ENCODE data around the gene PELI3. TPM values are rescaled to one million over a fixed set of nuclear protein-coding genes. Genes with fewer than 3 reads are reported as not detected.
"Not testable (repeated sequence)": the region's sequence is repeated elsewhere in the genome, so short reads cannot be mapped to it uniquely, and the experiment has no call there.

The PELI3 gene
- total RNA-seq, 2 experiments from 2014 or later: 5.1 to 5.8 TPM

DNA sequence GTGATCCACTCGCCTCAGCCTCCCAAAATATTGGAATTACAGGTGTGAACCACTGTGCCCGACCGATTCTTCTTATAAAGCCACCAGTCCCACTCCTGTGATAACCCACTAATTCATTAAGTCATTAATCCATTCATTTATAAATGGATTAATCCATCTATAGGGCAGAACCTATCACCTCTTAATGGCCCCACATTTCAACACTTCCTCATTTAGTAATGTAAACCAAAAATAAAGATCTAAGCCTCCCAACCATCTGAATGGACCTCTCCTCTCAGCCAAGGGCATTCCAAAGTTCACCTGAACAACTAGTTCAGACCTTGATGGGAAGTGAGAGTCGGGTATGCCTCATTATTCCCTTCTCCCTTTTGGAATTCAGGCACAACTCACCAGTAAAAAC lies 18.2 kb upstream of the PELI3 start:
- no peaks in the 10 kb centered on the region for H3K4me1 Mint-ChIP-seq (ENCODE audit: low read depth)
- ChIA-PET POLR2A (no interaction called here), CTCF (interaction anchor here (2.1 kb wide), 1 partner anchor 10 kb away, joined by 7 read pairs; the partner anchor contains the start of gene MRPL11)
- DNase-seq (no peak), ATAC-seq (no peak)
- H3K36me3 Mint-ChIP-seq (ENCODE audit: low read depth): no peaks in the 10 kb centered on the region
- H3K27ac Mint-ChIP-seq: no peak overlapping the region
- peaks cover 3% of the 10 kb centered on the region for H3K27me3 Mint-ChIP-seq (ENCODE audit: low read depth)
- H3K4me3 Mint-ChIP-seq: no peak overlapping the region
- H3K9me3 Mint-ChIP-seq (ENCODE audit: insufficient read depth): peaks cover 5% of the 10 kb centered on the region

DNA sequence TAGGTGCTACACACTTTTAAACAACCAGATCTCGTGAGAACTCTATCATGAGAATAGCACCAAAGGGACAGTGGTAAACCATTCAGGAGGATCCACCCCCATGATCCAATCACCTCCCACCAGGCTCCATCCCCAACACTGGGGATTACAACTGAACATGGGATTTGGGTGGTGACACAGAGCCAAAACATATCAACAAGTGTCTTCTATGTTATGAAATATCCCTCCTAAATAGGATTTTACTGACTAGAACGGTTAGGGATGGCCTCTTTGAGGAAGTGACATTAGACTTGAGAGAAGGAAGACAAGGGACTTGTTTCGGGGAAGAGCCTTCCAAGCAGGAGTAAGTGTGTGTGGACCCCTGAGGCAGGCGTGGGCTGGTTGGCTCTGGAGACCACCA lies 16.1 kb upstream of the PELI3 start:
- no peak for DNase-seq
- ATAC-seq: no peak
- ChIA-PET POLR2A (no interaction called here), CTCF (no interaction called here)
- H3K9me3 Mint-ChIP-seq (ENCODE audit: insufficient read depth): no peaks in the 10 kb centered on the region
- no peak overlapping the region for H3K4me3 Mint-ChIP-seq
- peaks cover 16% of the 10 kb centered on the region for H3K4me1 Mint-ChIP-seq (ENCODE audit: low read depth)
- H3K36me3 Mint-ChIP-seq (ENCODE audit: low read depth): no peaks in the 10 kb centered on the region
- H3K27ac Mint-ChIP-seq: no peak overlapping the region
- H3K27me3 Mint-ChIP-seq (ENCODE audit: low read depth): peaks cover 3% of the 10 kb centered on the region

DNA sequence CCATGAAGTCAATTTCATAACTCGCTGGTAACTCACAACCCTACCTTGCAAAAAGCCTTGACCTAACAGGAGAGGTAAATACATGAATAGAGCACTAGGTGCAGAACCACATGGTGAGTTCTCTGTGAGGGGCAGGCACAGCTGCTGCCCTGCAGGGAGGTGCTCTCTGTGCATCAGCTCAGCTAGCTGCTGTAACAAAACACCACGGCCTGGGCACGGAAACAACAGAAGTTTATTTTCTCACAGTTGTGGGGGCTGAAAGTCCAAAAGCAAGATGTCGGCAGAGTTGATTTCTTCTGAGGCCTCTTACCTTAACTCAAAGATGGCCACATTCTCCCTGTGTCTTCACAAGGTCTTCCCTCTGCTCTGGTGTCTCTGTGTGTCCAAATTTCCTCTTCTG lies 15.0 kb upstream of the PELI3 start:
- no peaks in the 10 kb centered on the region for H3K36me3 Mint-ChIP-seq (ENCODE audit: low read depth)

DNA sequence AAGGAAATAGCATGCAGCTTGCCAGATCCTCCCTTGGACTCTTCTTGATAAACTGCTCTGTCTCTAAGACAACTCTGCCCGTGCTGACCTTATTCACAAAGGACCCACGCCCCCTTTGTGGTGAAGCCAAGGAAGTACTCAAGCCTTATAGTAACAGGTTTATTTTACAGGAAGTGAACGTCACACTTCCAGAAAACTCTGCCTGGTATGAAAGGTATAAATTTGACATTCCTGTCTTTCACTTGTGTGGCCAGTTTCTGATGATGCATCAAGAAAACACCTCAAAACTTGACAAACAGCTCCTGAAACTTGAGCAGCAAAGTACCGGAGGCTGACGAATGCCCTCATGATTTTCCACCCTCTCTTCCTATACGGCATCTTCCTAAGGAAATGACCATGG lies 12.5 kb upstream of the PELI3 start:
- POLR2A ChIA-PET: no interaction called here
- Mint-ChIP-seq H3K9me3 (ENCODE audit: insufficient read depth) (no peaks in the 10 kb centered on the region), H3K27me3 (ENCODE audit: low read depth) (no peaks in the 10 kb centered on the region), H3K4me3 (no peak overlapping the region), H3K4me1 (ENCODE audit: low read depth) (peaks cover 29% of the 10 kb centered on the region), H3K27ac (no peak overlapping the region), H3K36me3 (ENCODE audit: low read depth) (no peaks in the 10 kb centered on the region)
- CTCF ChIA-PET: interaction anchor here (0.9 to 2.2 kb wide), 5 partner anchors 12 to 65 kb away, joined by 3 to 11 read pairs (median 4); partner anchors contain the start of genes MRPL11 and PELI3
- DNase-seq (no peak), ATAC-seq (peak; percentile 53)

More for the DNA sequence above, 15.0 kb upstream of the PELI3 start:
- no peak for DNase-seq
- peaks cover 16% of the 10 kb centered on the region for H3K4me1 Mint-ChIP-seq (ENCODE audit: low read depth)
- peaks cover 3% of the 10 kb centered on the region for H3K27me3 Mint-ChIP-seq (ENCODE audit: low read depth)
- H3K4me3 Mint-ChIP-seq: no peak overlapping the region
- no peaks in the 10 kb centered on the region for H3K9me3 Mint-ChIP-seq (ENCODE audit: insufficient read depth)
- no peak for ATAC-seq
- no peak overlapping the region for H3K27ac Mint-ChIP-seq
- POLR2A ChIA-PET: no interaction called here
- CTCF ChIA-PET: no interaction called here

DNA sequence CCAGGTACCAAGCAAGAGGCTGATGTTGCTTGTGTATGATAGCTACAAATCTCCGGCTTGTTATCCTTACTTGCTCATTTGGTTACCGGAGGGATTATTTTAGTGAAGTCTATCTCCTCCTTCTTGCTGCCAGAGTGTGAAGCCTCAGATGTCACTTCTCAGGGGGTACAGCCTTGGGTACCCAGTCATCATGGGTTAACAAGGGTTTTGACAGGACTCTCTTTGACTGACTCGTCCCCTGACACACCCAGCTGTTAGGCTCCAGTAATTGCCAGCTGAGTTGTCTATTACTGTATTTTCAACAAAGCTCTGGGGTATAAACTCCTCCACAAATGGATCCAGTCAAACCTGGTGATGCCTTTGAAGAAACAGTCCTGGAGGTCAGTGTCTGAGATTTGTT lies 11.9 kb upstream of the PELI3 start:
- ATAC-seq (no peak), DNase-seq (no peak)
- no peak overlapping the region for H3K4me3 Mint-ChIP-seq
- ChIA-PET POLR2A (no interaction called here), CTCF (interaction anchor here (0.9 to 2.2 kb wide), 5 partner anchors 12 to 65 kb away, joined by 3 to 11 read pairs (median 4); partner anchors contain the start of genes MRPL11 and PELI3)
- no peaks in the 10 kb centered on the region for H3K27me3 Mint-ChIP-seq (ENCODE audit: low read depth)
- H3K9me3 Mint-ChIP-seq (ENCODE audit: insufficient read depth): no peaks in the 10 kb centered on the region
- peaks cover 34% of the 10 kb centered on the region for H3K4me1 Mint-ChIP-seq (ENCODE audit: low read depth)
- H3K36me3 Mint-ChIP-seq (ENCODE audit: low read depth): no peaks in the 10 kb centered on the region
- H3K27ac Mint-ChIP-seq: no peak overlapping the region

DNA sequence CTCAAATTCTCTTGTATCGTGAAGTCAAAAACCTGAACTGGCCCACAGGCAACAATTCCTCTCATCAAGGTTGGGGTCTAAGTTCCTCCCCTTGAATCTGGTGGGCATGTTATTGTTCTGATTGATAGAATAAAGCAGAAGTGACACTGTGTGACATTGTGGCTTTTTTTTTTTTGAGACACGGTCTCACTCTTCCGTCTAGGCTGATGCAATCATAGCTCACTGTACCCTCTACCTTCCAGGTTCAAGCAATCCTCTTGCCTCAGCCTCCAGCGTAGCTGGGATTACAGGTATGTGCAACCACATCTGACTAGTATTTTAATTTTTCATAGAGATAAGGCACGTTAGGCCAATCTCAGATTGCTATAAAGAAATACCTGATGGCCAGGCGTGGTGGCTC lies 8.9 kb upstream of the PELI3 start:
- Mint-ChIP-seq H3K27ac (no peak overlapping the region), H3K36me3 (ENCODE audit: low read depth) (peaks cover 1% of the 10 kb centered on the region), H3K4me3 (no peak overlapping the region), H3K4me1 (ENCODE audit: low read depth) (peaks cover 44% of the 10 kb centered on the region), H3K27me3 (ENCODE audit: low read depth) (no peaks in the 10 kb centered on the region), H3K9me3 (ENCODE audit: insufficient read depth) (peaks cover 3% of the 10 kb centered on the region)
- DNase-seq: no peak
- ChIA-PET CTCF (interaction anchor here (1.1 to 2.1 kb wide), 2 partner anchors 19 to 22 kb away, joined by 3 to 5 read pairs; partner anchors contain the start of genes DPP3 and MRPL11), POLR2A (no interaction called here)
- no peak for ATAC-seq

DNA sequence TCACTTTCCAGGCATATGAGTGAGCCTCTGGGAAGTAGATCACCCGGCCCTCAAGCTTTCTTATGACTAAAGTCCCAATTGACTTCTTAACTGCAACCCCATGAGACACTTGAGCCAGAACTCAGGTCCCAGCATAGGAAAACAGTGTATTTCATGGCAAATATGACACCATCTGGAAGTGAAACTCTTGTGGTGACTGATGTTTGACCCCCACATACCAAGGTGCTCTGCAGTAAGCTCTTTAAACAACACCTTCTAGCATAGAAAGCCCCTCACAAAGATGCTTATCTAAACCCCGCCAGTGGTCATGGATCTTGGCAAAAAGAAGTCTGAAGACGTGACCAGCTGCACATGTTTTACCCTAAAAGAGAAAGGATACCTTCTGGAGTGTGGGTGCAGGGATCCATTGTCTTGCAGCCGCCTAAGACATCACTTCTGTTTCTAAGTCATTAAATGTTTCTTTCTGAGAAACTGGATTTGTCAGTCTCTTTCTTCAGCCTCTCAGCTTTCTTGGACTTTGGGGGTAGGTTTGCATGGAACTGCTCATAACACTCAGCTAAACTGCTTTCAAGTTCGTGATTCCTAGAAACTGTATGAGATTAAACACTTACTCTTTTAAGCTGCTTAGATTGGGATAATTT lies 7.4 kb upstream of the PELI3 start:
- peaks cover 6% of the 10 kb centered on the region for H3K36me3 Mint-ChIP-seq (ENCODE audit: low read depth)
- POLR2A ChIA-PET: interaction anchor here (0.6 to 1.1 kb wide), 2 partner anchors 20 to 87 kb away, joined by 3 to 4 read pairs; partner anchors contain the start of gene MRPL11
- H3K27ac Mint-ChIP-seq: no peak overlapping the region
- DNase-seq (no peak), ATAC-seq (no peak)
- no peak overlapping the region for H3K4me3 Mint-ChIP-seq
- CTCF ChIA-PET: interaction anchor here (1.0 to 2.1 kb wide), 3 partner anchors 9 to 21 kb away, joined by 3 to 5 read pairs (median 3); partner anchors contain the start of gene MRPL11
- H3K27me3 Mint-ChIP-seq (ENCODE audit: low read depth): no peaks in the 10 kb centered on the region
- H3K4me1 Mint-ChIP-seq (ENCODE audit: low read depth): peaks cover 46% of the 10 kb centered on the region
- H3K9me3 Mint-ChIP-seq (ENCODE audit: insufficient read depth): peaks cover 9% of the 10 kb centered on the region

DNA sequence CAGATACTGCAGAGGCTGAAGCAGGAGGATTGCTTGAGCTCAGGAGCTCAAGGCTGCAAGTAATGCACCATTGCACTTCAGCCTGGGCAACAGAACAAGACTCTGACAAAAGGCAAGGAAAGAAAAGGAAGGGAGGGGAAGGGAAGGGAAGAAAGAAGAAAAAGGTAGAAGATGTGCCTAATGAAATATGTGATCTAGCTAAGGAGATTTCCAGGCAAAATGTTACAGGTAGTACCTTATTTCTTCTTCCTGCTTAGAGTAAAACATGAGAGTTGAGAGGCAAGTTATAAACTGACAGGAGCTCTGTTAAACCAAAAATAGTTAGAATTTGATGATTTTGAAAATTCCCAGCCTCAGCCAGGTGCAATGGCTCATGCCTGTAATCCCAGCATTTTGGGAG lies 4.7 kb upstream of the PELI3 start:
- ChIA-PET POLR2A (interaction anchor here (0.6 kb wide), 1 partner anchor 176 kb away, joined by 3 read pairs; no protein-coding TSS in a partner anchor), CTCF (interaction anchor here (0.9 kb wide), 1 partner anchor 53 kb away, joined by 3 read pairs; no protein-coding TSS in a partner anchor)
- Mint-ChIP-seq H3K27ac (no peak overlapping the region), H3K4me1 (ENCODE audit: low read depth) (peaks cover 48% of the 10 kb centered on the region), H3K9me3 (ENCODE audit: insufficient read depth) (peaks cover 9% of the 10 kb centered on the region), H3K4me3 (no peak overlapping the region), H3K36me3 (ENCODE audit: low read depth) (peaks cover 6% of the 10 kb centered on the region), H3K27me3 (ENCODE audit: low read depth) (no peaks in the 10 kb centered on the region)
- ATAC-seq (no peak), DNase-seq (no peak)

DNA sequence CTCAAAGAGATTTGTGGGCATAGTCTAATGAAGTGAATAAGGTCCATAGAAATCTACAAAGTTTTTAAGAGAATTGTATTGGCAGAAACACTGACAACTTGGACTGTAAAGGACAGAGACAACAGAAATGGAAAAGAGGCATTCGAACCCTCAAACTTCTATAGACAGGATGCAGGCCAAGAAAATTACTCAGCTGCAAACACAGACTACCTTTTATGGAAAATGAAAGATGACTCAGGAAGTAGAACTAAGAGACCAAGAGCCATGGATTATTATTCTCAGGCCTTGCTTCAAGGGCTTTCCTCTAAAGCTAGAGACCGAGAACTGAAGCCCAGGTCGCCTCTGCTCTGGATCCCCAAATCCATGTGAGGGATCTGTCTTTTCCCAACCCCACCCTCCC lies 3.8 kb upstream of the PELI3 start:
- Mint-ChIP-seq H3K9me3 (ENCODE audit: insufficient read depth) (peaks cover 9% of the 10 kb centered on the region), H3K27ac (peak overlapping the region; percentile 43), H3K4me1 (ENCODE audit: low read depth) (peaks cover 51% of the 10 kb centered on the region), H3K36me3 (ENCODE audit: low read depth) (peaks cover 6% of the 10 kb centered on the region), H3K4me3 (no peak overlapping the region), H3K27me3 (ENCODE audit: low read depth) (no peaks in the 10 kb centered on the region)
- DNase-seq (no peak), ATAC-seq (no peak)
- POLR2A ChIA-PET: interaction anchor here (0.6 kb wide), 1 partner anchor 325 kb away, joined by 3 read pairs; no protein-coding TSS in a partner anchor
- CTCF ChIA-PET: interaction anchor here (0.6 to 1.1 kb wide), 2 partner anchors 24 to 99 kb away, joined by 3 to 5 read pairs; partner anchors contain the start of gene MRPL11

DNA sequence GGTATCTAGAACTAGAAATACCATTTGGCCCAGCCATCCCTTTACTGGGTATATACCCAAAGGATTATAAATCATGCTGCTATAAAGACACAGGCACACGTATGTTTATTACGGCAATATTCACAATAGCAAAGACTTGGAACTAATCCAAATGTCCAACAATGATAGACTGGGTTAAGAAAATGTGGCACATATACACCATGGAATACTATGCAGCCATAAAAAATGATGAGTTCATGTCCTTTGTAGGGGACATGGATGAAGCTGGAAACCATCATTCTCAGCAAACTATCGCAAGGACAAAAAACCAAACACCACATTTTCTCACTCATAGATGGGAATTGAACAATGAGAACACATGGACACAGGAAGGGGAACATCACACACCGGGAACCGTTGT lies 2.6 kb upstream of the PELI3 start:
- H3K27ac Mint-ChIP-seq; ATAC-seq; DNase-seq; H3K4me3 Mint-ChIP-seq; POLR2A ChIA-PET; H3K27me3 Mint-ChIP-seq (ENCODE audit: low read depth); H3K9me3 Mint-ChIP-seq (ENCODE audit: insufficient read depth); H3K36me3 Mint-ChIP-seq (ENCODE audit: low read depth): not testable (repeated sequence)
- H3K4me1 Mint-ChIP-seq (ENCODE audit: low read depth): peaks cover 51% of the 10 kb centered on the region
- CTCF ChIA-PET: interaction anchor here (1.0 kb wide), 1 partner anchor 15 kb away, joined by 3 read pairs; no protein-coding TSS in a partner anchor

DNA sequence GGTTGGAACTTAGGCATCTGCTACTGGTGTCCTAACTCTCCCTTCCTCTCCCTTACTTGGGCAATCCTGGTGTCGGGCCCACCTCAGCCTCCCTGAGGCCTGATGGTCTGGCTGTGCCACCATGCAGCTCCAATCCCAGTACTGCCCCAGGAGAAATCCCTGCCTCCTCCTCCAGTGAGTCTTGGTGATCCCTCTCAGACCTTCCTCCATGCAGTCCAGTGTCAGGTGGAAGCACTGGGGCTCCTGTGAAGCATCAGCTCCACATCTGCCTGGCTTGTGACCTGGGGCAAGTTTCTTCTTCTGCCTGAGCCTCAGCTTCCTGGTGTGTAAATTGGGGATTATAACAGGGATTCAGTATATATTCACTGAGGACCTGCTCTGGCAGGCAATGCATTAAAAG lies 1.8 kb upstream of the PELI3 start:
- Mint-ChIP-seq H3K9me3 (ENCODE audit: insufficient read depth) (peaks cover 9% of the 10 kb centered on the region), H3K36me3 (ENCODE audit: low read depth) (peaks cover 6% of the 10 kb centered on the region), H3K27ac (no peak overlapping the region), H3K27me3 (ENCODE audit: low read depth) (no peaks in the 10 kb centered on the region), H3K4me3 (no peak overlapping the region), H3K4me1 (ENCODE audit: low read depth) (peaks cover 45% of the 10 kb centered on the region)
- no peak for ATAC-seq
- no peak for DNase-seq
- ChIA-PET CTCF (interaction anchor here (1.3 to 3.5 kb wide), 2 partner anchors 26 to 152 kb away, joined by 3 to 23 read pairs; partner anchors contain the start of gene MRPL11), POLR2A (interaction anchor here (0.6 to 1.4 kb wide), 2 partner anchors 26 to 1599 kb away, joined by 3 read pairs; partner anchors contain the start of gene MRPL11)

All from activated CD8-positive, alpha-beta T cell treated with anti-CD3 and anti-CD28 coated beads, Interleukin-2, amount 10 ng/mL, durations not matched to agents 7 days and 5 days (primary cell).